Progenitor cell of endocrine pancreas (in vitro differentiated cells): Measurements from ENCODE around the gene MCTP2. TPM values are rescaled to one million over a fixed set of nuclear protein-coding genes. Genes with fewer than 3 reads are reported as not detected.

ENCODE experiments used
- DNase-seq: peaks from one replicate; pipeline ENCODE4 v3.0.0; 2021; ENCODE audit warnings: low spot score; ENCODE audit not compliant: unreplicated experiment
- H3K27ac Mint-ChIP-seq: 2 replicates; pipeline ENCODE4 v1.8.0; 2021; ENCODE audit warnings: mild to moderate bottlenecking, moderate library complexity, mixed read lengths
- H3K27me3 Mint-ChIP-seq: 2 replicates; pipeline ENCODE4 v1.8.0; 2021; ENCODE audit warnings: mixed read lengths
- H3K36me3 Mint-ChIP-seq: 2 replicates; pipeline ENCODE4 v1.8.0; 2022; ENCODE audit warnings: mixed read lengths; ENCODE audit not compliant: insufficient read depth
- H3K4me1 Mint-ChIP-seq: 2 replicates; pipeline ENCODE4 v1.8.0; 2021; ENCODE audit warnings: low read depth, mixed read lengths
- H3K4me3 Mint-ChIP-seq: 2 replicates; pipeline ENCODE4 v1.8.0; 2021; ENCODE audit warnings: low read depth, mild to moderate bottlenecking, moderate library complexity, mixed read lengths
- H3K9me3 Mint-ChIP-seq: 2 replicates; pipeline ENCODE4 v1.8.0; 2021; ENCODE audit warnings: low read depth, mixed read lengths
- total RNA-seq: library from RNA; stranded (reverse); gene quantifications from 2 replicates; pipeline ENCODE4 v1.2.1, GENCODE V29; 2021
- TF ChIP-seq, protein P1 (sequence below): fragments of 200-600 bp; sonication (generic); IDR thresholded peaks from one replicate; pipeline ENCODE4 v1.5.0; 2021; ENCODE audit warnings: antibody characterized with exemption, mild to moderate bottlenecking; ENCODE audit not compliant: unreplicated experiment

MCTP2 gene
- total RNA-seq, 1 donor from 2014 or later = 2.6 TPM

DNA sequence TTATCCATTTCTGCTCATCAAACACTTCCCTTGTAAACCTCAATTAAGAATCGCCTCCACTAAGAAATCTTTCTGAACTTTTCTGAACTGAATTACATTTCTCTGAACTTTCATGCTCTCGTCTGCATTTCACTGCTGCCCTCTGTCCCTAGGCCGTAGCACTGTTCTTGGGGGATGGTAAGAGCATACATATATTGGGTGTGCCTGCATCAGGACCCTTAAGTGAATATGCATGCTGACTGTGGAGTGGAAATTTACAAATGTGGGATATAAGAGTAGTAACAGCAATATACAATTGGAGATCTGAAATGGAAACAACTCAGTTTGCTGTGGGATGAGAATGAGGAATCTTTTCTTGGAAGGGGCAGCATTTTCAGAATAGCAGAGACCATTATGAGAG, 148.6 kb downstream of the MCTP2 start:
- Mint-ChIP-seq H3K9me3 (no peaks in the 10 kb centered on the region), H3K4me1 (no peaks in the 10 kb centered on the region), H3K27me3 (no peaks in the 10 kb centered on the region), H3K36me3 (no peaks in the 10 kb centered on the region), H3K4me3 (no peak overlapping the region), H3K27ac (no peak overlapping the region)
- DNase-seq = no peak
- TF ChIP-seq, protein P1, sequence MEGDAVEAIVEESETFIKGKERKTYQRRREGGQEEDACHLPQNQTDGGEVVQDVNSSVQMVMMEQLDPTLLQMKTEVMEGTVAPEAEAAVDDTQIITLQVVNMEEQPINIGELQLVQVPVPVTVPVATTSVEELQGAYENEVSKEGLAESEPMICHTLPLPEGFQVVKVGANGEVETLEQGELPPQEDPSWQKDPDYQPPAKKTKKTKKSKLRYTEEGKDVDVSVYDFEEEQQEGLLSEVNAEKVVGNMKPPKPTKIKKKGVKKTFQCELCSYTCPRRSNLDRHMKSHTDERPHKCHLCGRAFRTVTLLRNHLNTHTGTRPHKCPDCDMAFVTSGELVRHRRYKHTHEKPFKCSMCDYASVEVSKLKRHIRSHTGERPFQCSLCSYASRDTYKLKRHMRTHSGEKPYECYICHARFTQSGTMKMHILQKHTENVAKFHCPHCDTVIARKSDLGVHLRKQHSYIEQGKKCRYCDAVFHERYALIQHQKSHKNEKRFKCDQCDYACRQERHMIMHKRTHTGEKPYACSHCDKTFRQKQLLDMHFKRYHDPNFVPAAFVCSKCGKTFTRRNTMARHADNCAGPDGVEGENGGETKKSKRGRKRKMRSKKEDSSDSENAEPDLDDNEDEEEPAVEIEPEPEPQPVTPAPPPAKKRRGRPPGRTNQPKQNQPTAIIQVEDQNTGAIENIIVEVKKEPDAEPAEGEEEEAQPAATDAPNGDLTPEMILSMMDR = no peak

- Mint-ChIP-seq H3K27me3 (no peaks in the 10 kb centered on the region), H3K36me3 (no peaks in the 10 kb centered on the region), H3K27ac (no peak overlapping the region), H3K4me1 (no peaks in the 10 kb centered on the region), H3K4me3 (no peak overlapping the region), H3K9me3 (no peaks in the 10 kb centered on the region)
- TF ChIP-seq, protein P1 = no peak
- no peak for DNase-seq
Observed at GRCh38 chr15:94380798-94381197, 149.4 kb downstream of the MCTP2 start.

GRCh38 chr15:94381384-94381783, 150.0 kb downstream of the MCTP2 start:
- Mint-ChIP-seq H3K36me3 (no peaks in the 10 kb centered on the region), H3K27ac (no peak overlapping the region), H3K9me3 (no peaks in the 10 kb centered on the region), H3K4me3 (no peak overlapping the region), H3K4me1 (no peaks in the 10 kb centered on the region), H3K27me3 (no peaks in the 10 kb centered on the region)
- TF ChIP-seq, protein P1 = no peak
- no peak for DNase-seq

DNA sequence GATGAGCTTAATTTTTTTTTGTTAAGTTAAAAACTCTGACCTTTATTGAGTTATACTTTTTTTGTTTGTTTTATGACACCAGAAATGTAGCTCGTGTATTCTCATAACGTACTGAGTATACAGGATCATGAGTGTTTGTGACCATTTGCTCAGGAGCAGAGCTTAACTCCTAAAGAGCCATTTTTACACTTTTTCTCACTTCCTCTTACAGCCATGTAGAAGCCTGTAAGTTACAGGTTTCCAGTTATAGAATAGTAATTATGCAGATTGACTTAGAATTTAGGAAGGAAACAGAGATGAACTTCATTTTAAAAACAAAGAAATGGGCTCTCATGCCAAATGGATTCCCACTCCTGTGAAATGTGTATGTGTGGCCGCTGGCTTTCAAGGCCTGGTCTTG, 151.7 kb downstream of the MCTP2 start:
- H3K9me3 Mint-ChIP-seq = no peaks in the 10 kb centered on the region
- no peaks in the 10 kb centered on the region for H3K27me3 Mint-ChIP-seq
- H3K36me3 Mint-ChIP-seq = no peaks in the 10 kb centered on the region
- TF ChIP-seq, protein P1 = no peak
- H3K4me1 Mint-ChIP-seq = no peaks in the 10 kb centered on the region
- no peak for DNase-seq
- H3K4me3 Mint-ChIP-seq = no peak overlapping the region
- H3K27ac Mint-ChIP-seq = no peak overlapping the region

DNA sequence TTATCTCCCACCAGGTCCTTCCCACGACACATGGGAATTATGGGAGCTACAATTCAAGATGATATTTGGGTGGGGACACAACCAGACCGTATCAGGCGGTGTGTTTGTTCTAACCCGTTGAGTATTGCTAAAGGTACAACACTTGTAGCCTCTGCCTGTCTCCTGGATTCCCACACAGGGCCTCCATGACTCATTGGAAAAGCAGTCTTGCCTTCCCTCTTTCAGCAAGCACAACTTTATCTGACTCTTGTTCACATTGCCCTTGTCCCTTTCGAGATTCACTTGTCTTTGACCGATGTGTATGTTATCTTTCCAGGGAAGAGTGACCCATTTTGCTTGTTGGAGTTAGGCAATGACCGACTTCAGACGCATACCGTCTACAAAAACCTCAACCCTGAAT, 152.3 kb downstream of the MCTP2 start:
- Mint-ChIP-seq H3K27me3 (no peaks in the 10 kb centered on the region), H3K4me1 (no peaks in the 10 kb centered on the region), H3K36me3 (no peaks in the 10 kb centered on the region), H3K9me3 (no peaks in the 10 kb centered on the region), H3K4me3 (no peak overlapping the region), H3K27ac (no peak overlapping the region)
- TF ChIP-seq, protein P1 = no peak
- DNase-seq = no peak
